ENCODE results near the gene ROCK1.
"Not testable (repeated sequence)": the region's sequence is repeated elsewhere in the genome, so short reads cannot be mapped to it uniquely, and the experiment has no call there.

The ROCK1 gene

GRCh38 chr18:21056545-21056944 is 55.1 kb downstream of the ROCK1 start:
- no peaks in the 10 kb centered on the region for H3K27me3 ChIP-seq (ENCODE audit: control insufficient read depth in 1 of 2, insufficient read depth in 2 of 2, low read length in 2 of 2)
- peaks cover 2 to 20% of the 10 kb centered on the region in 2 donors for H3K4me1 ChIP-seq (ENCODE audit: control insufficient read depth in 1 of 2, insufficient read depth in 2 of 2, low read length in 2 of 2)
- no peak overlapping the region for H3K27ac ChIP-seq (ENCODE audit: low read depth, low read length)
- no peaks in the 10 kb centered on the region for H3K36me3 ChIP-seq (ENCODE audit: control insufficient read depth in 1 of 2, insufficient read depth in 2 of 2, low read length in 2 of 2)
- no peaks in the 10 kb centered on the region for H3K9me3 ChIP-seq (ENCODE audit: control insufficient read depth in 1 of 2, low read length in 2 of 2)
- H3K9ac ChIP-seq (ENCODE audit: low read depth in 1 of 2, low read length in 2 of 2): no peak overlapping the region
- H3K4me3 ChIP-seq (ENCODE audit: low read depth in 1 of 2, low read length in 2 of 2): no peak overlapping the region

DNA sequence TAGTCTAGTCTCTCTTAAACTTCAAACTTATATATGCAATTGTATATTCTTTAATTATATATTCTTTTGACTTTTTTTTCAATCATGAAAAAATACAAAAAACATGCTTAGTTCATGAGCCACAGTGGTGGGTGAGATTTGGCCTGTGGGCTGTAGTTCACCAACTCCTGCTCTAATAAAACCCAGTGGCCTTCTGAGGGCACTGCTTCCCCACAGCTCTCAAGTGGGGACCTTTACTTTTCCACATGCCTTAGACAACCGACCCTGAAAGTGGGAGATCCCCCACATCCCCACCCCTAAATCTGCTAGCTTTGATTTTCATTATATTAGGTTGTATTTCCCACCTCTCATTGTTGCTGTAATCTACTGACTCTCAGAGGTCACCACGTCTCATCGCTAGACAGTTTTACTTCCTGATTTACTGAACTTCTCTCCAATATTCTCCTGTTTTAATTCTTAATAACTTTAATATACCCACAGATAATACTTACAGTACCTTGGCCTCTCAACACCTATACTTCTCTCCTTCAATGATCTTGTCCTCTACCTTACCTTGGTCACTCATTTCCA is 57.3 kb downstream of the ROCK1 start:
- no peaks in the 10 kb centered on the region for H3K27me3 ChIP-seq (ENCODE audit: control insufficient read depth in 1 of 2, insufficient read depth in 2 of 2, low read length in 2 of 2)
- H3K9me3 ChIP-seq (ENCODE audit: control insufficient read depth in 1 of 2, low read length in 2 of 2): no peaks in the 10 kb centered on the region
- no peak overlapping the region for H3K9ac ChIP-seq (ENCODE audit: low read depth in 1 of 2, low read length in 2 of 2)
- peaks cover 5 to 20% of the 10 kb centered on the region in 2 donors for H3K4me1 ChIP-seq (ENCODE audit: control insufficient read depth in 1 of 2, insufficient read depth in 2 of 2, low read length in 2 of 2)
- no peak overlapping the region for H3K27ac ChIP-seq (ENCODE audit: low read depth, low read length)
- H3K36me3 ChIP-seq (ENCODE audit: control insufficient read depth in 1 of 2, insufficient read depth in 2 of 2, low read length in 2 of 2): no peaks in the 10 kb centered on the region
- no peak overlapping the region for H3K4me3 ChIP-seq (ENCODE audit: low read depth in 1 of 2, low read length in 2 of 2)

GRCh38 chr18:21053127-21053526 is 58.5 kb downstream of the ROCK1 start:
- Histone ChIP-seq H3K27me3 (ENCODE audit: control insufficient read depth in 1 of 2, insufficient read depth in 2 of 2, low read length in 2 of 2) (no peaks in the 10 kb centered on the region), H3K9me3 (ENCODE audit: control insufficient read depth in 1 of 2, low read length in 2 of 2) (no peaks in the 10 kb centered on the region), H3K27ac (ENCODE audit: low read depth, low read length) (no peak overlapping the region), H3K4me3 (ENCODE audit: low read depth in 1 of 2, low read length in 2 of 2) (no peak overlapping the region), H3K4me1 (ENCODE audit: control insufficient read depth in 1 of 2, insufficient read depth in 2 of 2, low read length in 2 of 2) (peaks cover 5 to 20% of the 10 kb centered on the region in 2 donors), H3K36me3 (ENCODE audit: control insufficient read depth in 1 of 2, insufficient read depth in 2 of 2, low read length in 2 of 2) (no peaks in the 10 kb centered on the region), H3K9ac (ENCODE audit: low read depth in 1 of 2, low read length in 2 of 2) (no peak overlapping the region)

DNA sequence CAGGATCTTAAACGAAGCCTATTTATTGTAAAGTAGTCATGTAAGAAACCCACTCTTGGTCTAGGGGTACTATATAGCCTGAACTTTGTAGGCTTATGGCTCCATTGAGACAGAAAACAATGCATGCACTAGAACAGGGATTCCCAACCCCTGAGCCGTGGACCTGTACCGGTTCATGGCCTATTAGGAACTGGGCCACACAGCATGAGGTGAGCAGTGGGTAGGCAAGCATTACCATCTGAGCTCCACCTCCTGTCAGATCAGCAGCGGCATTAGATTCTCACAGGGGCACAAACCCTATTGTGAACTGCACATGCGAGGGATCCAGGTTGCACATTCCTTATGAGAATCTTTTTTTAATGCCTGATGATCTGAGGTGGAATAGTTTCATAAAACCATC is 59.2 kb downstream of the ROCK1 start:
- H3K4me3 ChIP-seq (ENCODE audit: low read depth in 1 of 2, low read length in 2 of 2): no peak overlapping the region
- no peaks in the 10 kb centered on the region for H3K9me3 ChIP-seq (ENCODE audit: control insufficient read depth in 1 of 2, low read length in 2 of 2)
- H3K9ac ChIP-seq (ENCODE audit: low read depth in 1 of 2, low read length in 2 of 2): no peak overlapping the region
- no peaks in the 10 kb centered on the region for H3K27me3 ChIP-seq (ENCODE audit: control insufficient read depth in 1 of 2, insufficient read depth in 2 of 2, low read length in 2 of 2)
- no peak overlapping the region for H3K27ac ChIP-seq (ENCODE audit: low read depth, low read length)
- H3K4me1 ChIP-seq (ENCODE audit: control insufficient read depth in 1 of 2, insufficient read depth in 2 of 2, low read length in 2 of 2): peaks cover 5 to 20% of the 10 kb centered on the region in 2 donors
- H3K36me3 ChIP-seq (ENCODE audit: control insufficient read depth in 1 of 2, insufficient read depth in 2 of 2, low read length in 2 of 2): no peaks in the 10 kb centered on the region

- Histone ChIP-seq H3K4me1 (ENCODE audit: control insufficient read depth in 1 of 2, insufficient read depth in 2 of 2, low read length in 2 of 2) (peaks cover 5 to 20% of the 10 kb centered on the region in 2 donors), H3K27ac (ENCODE audit: low read depth, low read length) (no peak overlapping the region), H3K4me3 (ENCODE audit: low read depth in 1 of 2, low read length in 2 of 2) (no peak overlapping the region), H3K9me3 (ENCODE audit: control insufficient read depth in 1 of 2, low read length in 2 of 2) (no peaks in the 10 kb centered on the region), H3K36me3 (ENCODE audit: control insufficient read depth in 1 of 2, insufficient read depth in 2 of 2, low read length in 2 of 2) (no peaks in the 10 kb centered on the region), H3K9ac (ENCODE audit: low read depth in 1 of 2, low read length in 2 of 2) (no peak overlapping the region), H3K27me3 (ENCODE audit: control insufficient read depth in 1 of 2, insufficient read depth in 2 of 2, low read length in 2 of 2) (no peaks in the 10 kb centered on the region)
These were observed 60.0 kb downstream of the ROCK1 start for GRCh38 chr18:21051620-21052019.

- H3K36me3 ChIP-seq (ENCODE audit: control insufficient read depth in 1 of 2, insufficient read depth in 2 of 2, low read length in 2 of 2): peaks cover 0 to 4% of the 10 kb centered on the region in 2 donors
- no peak overlapping the region for H3K27ac ChIP-seq (ENCODE audit: low read depth, low read length)
- H3K4me1 ChIP-seq (ENCODE audit: control insufficient read depth in 1 of 2, insufficient read depth in 2 of 2, low read length in 2 of 2): peaks cover 5 to 12% of the 10 kb centered on the region in 2 donors
- no peak overlapping the region for H3K4me3 ChIP-seq (ENCODE audit: low read depth in 1 of 2, low read length in 2 of 2)
- H3K9ac ChIP-seq (ENCODE audit: low read depth in 1 of 2, low read length in 2 of 2): no peak overlapping the region
- no peaks in the 10 kb centered on the region for H3K9me3 ChIP-seq (ENCODE audit: control insufficient read depth in 1 of 2, low read length in 2 of 2)
- no peaks in the 10 kb centered on the region for H3K27me3 ChIP-seq (ENCODE audit: control insufficient read depth in 1 of 2, insufficient read depth in 2 of 2, low read length in 2 of 2)
These were observed 62.3 kb downstream of the ROCK1 start for GRCh38 chr18:21049306-21049705.

DNA sequence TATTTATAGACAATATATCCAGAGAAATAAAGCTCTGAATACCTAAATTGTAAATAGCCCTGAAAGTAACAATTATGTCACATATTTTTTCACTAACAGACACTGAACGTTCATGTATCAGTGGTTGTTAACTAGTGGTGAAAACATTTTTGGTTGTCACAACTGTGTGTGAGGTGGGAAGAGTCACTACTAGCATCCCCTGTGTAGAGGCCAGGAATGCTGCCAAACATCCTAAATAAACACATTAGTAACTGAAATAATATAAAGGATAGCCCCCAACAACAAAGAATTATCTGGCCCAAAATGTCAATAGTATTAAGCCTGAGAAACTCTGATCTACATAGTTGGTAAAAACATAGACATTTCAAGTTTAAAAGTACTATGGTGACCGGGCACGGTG is 64.5 kb downstream of the ROCK1 start:
- Histone ChIP-seq H3K4me1 (ENCODE audit: control insufficient read depth in 1 of 2, insufficient read depth in 2 of 2, low read length in 2 of 2) (peaks cover 0 to 5% of the 10 kb centered on the region in 2 donors), H3K9me3 (ENCODE audit: control insufficient read depth in 1 of 2, low read length in 2 of 2) (no peaks in the 10 kb centered on the region), H3K27ac (ENCODE audit: low read depth, low read length) (no peak overlapping the region), H3K4me3 (ENCODE audit: low read depth in 1 of 2, low read length in 2 of 2) (no peak overlapping the region), H3K27me3 (ENCODE audit: control insufficient read depth in 1 of 2, insufficient read depth in 2 of 2, low read length in 2 of 2) (no peaks in the 10 kb centered on the region), H3K9ac (ENCODE audit: low read depth in 1 of 2, low read length in 2 of 2) (no peak overlapping the region), H3K36me3 (ENCODE audit: control insufficient read depth in 1 of 2, insufficient read depth in 2 of 2, low read length in 2 of 2) (peaks cover 0 to 4% of the 10 kb centered on the region in 2 donors)

DNA sequence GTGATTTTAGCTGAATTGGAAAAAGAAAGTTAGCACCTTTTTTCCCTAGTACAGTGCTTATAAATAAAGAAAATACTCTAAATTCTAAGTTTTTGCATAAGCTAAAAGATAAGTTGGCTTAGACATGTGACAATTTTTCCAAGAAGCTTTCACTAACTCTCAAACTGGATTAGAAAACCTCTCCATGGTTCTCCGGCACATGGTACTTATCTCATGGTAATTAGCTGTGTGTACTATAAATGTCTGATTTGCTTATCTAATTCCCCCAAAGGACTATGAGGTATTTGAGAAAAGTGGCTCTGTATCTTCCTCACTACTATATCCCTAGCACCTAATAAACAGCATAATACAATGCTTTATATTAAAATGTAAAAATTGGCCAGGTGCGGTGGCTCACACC is 71.1 kb downstream of the ROCK1 start:
- H3K4me3 ChIP-seq (ENCODE audit: low read depth in 1 of 2, low read length in 2 of 2): no peak overlapping the region
- H3K36me3 ChIP-seq (ENCODE audit: control insufficient read depth in 1 of 2, insufficient read depth in 2 of 2, low read length in 2 of 2): peaks cover 3 to 15% of the 10 kb centered on the region in 2 donors
- H3K9ac ChIP-seq (ENCODE audit: low read depth in 1 of 2, low read length in 2 of 2): no peak overlapping the region
- no peaks in the 10 kb centered on the region for H3K4me1 ChIP-seq (ENCODE audit: control insufficient read depth in 1 of 2, insufficient read depth in 2 of 2, low read length in 2 of 2)
- H3K27me3 ChIP-seq (ENCODE audit: control insufficient read depth in 1 of 2, insufficient read depth in 2 of 2, low read length in 2 of 2): no peaks in the 10 kb centered on the region
- H3K9me3 ChIP-seq (ENCODE audit: control insufficient read depth in 1 of 2, low read length in 2 of 2): no peaks in the 10 kb centered on the region
- H3K27ac ChIP-seq (ENCODE audit: low read depth, low read length): no peak overlapping the region

GRCh38 chr18:21038201-21038600 is 73.4 kb downstream of the ROCK1 start:
- Histone ChIP-seq H3K4me3 (ENCODE audit: low read depth in 1 of 2, low read length in 2 of 2) (no peak overlapping the region), H3K27ac (ENCODE audit: low read depth, low read length) (no peak overlapping the region), H3K4me1 (ENCODE audit: control insufficient read depth in 1 of 2, insufficient read depth in 2 of 2, low read length in 2 of 2) (no peaks in the 10 kb centered on the region), H3K9ac (ENCODE audit: low read depth in 1 of 2, low read length in 2 of 2) (no peak overlapping the region), H3K36me3 (ENCODE audit: control insufficient read depth in 1 of 2, insufficient read depth in 2 of 2, low read length in 2 of 2) (peaks cover 4 to 14% of the 10 kb centered on the region in 2 donors), H3K9me3 (ENCODE audit: control insufficient read depth in 1 of 2, low read length in 2 of 2) (no peaks in the 10 kb centered on the region), H3K27me3 (ENCODE audit: control insufficient read depth in 1 of 2, insufficient read depth in 2 of 2, low read length in 2 of 2) (no peaks in the 10 kb centered on the region)

DNA sequence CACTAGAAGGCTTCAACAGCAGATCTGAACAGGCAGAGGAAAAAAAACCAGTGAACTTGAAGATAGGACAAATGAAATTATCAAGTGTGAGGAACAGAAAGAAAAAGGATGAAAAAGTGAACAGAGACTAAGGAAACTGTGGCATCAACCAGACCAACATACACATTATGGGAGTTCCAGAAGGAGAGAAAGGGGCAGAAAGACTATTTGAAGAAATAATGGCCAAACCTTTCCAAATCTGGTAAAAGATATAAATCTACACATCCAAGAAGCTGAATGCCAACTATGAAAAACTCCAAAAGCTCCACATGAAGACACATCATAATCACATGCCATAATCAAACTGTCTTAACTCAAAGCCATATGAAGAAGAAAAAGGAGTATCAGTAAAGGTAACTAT is 79.8 kb downstream of the ROCK1 start:
- no peak overlapping the region for H3K27ac ChIP-seq (ENCODE audit: low read depth, low read length)
- H3K9ac ChIP-seq (ENCODE audit: low read depth in 1 of 2, low read length in 2 of 2): no peak overlapping the region
- H3K4me1 ChIP-seq (ENCODE audit: control insufficient read depth in 1 of 2, insufficient read depth in 2 of 2, low read length in 2 of 2): no peaks in the 10 kb centered on the region
- H3K4me3 ChIP-seq (ENCODE audit: low read depth in 1 of 2, low read length in 2 of 2): no peak overlapping the region
- peaks cover 0 to 6% of the 10 kb centered on the region in 2 donors for H3K9me3 ChIP-seq (ENCODE audit: control insufficient read depth in 1 of 2, low read length in 2 of 2)
- no peaks in the 10 kb centered on the region for H3K27me3 ChIP-seq (ENCODE audit: control insufficient read depth in 1 of 2, insufficient read depth in 2 of 2, low read length in 2 of 2)
- H3K36me3 ChIP-seq (ENCODE audit: control insufficient read depth in 1 of 2, insufficient read depth in 2 of 2, low read length in 2 of 2): peaks cover 3 to 19% of the 10 kb centered on the region in 2 donors

DNA sequence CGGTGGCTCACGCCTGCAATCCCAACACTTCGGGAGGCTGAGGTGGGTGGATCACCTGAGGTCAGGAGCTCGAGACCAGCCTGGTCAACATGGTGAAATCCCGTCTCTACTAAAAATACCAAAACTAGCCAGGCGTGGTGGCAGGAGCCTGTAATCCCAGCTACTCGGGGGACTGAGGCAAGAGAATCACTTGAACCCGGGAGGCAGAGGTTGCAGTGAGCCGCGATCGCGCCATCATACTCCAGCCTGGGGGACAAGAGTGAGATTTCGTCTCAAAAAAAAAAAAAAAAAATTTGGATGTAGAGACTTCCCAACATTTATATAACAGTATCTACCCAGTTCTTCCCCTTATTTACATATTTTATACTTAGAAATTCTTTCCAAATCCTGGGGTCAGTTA is 93.4 kb downstream of the ROCK1 start:
- H3K4me1 ChIP-seq (ENCODE audit: control insufficient read depth in 1 of 2, insufficient read depth in 2 of 2, low read length in 2 of 2); H3K9me3 ChIP-seq (ENCODE audit: control insufficient read depth in 1 of 2, low read length in 2 of 2); H3K27ac ChIP-seq (ENCODE audit: low read depth, low read length); H3K4me3 ChIP-seq (ENCODE audit: low read depth in 1 of 2, low read length in 2 of 2); H3K9ac ChIP-seq (ENCODE audit: low read depth in 1 of 2, low read length in 2 of 2); H3K27me3 ChIP-seq (ENCODE audit: control insufficient read depth in 1 of 2, insufficient read depth in 2 of 2, low read length in 2 of 2): not testable (repeated sequence)
- H3K36me3 ChIP-seq (ENCODE audit: control insufficient read depth in 1 of 2, insufficient read depth in 2 of 2, low read length in 2 of 2): peaks cover 14 to 27% of the 10 kb centered on the region in 2 donors
